Activated CD4-positive, alpha-beta T cell treated with anti-CD3 and anti-CD28 coated beads for 48 hours (primary cell): ENCODE measurements around the gene CTXND2.
"Not testable (repeated sequence)": the region's sequence is repeated elsewhere in the genome, so short reads cannot be mapped to it uniquely, and the experiment has no call there.

Experiments
- DNase-seq: peaks from one replicate; pipeline ENCODE4 v3.0.0-alpha.2; 2020

Gene CTXND2

GRCh38 chr1:150893336-150893913, 6.5 kb downstream of the CTXND2 start:
- DNase-seq, result no peak

- DNase-seq, result no peak
Measured at GRCh38 chr1:150895618-150896017, 8.7 kb downstream of the CTXND2 start.

- not testable (repeated sequence) for DNase-seq
Measured at GRCh38 chr1:150899795-150900194, 12.9 kb downstream of the CTXND2 start.

GRCh38 chr1:150902346-150902745, 15.4 kb downstream of the CTXND2 start:
- no peak for DNase-seq

DNA sequence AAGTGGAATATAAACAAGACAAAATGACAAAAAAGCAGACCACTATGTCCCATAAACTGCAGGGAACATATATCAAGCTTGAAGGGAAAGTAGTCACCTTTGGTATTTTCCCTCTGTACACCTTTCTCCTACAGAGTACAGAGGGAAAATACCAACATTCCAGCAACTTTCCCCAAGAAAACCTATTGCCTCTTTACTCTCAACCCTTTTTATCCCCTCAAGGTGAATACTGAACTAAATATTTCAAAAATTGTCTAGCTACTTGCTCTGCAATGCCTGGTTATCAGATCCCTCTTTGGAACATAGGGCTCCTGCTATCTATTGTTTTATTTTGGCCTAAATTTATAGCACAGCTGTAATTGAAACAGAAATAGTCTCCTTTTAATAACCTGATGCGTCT, 15.8 kb downstream of the CTXND2 start:
- DNase-seq, result no peak

- DNase-seq, result no peak
Measured at GRCh38 chr1:150905301-150905700, 18.4 kb downstream of the CTXND2 start.

- DNase-seq, result no peak
Measured at GRCh38 chr1:150906329-150906728, 19.4 kb downstream of the CTXND2 start.

DNA sequence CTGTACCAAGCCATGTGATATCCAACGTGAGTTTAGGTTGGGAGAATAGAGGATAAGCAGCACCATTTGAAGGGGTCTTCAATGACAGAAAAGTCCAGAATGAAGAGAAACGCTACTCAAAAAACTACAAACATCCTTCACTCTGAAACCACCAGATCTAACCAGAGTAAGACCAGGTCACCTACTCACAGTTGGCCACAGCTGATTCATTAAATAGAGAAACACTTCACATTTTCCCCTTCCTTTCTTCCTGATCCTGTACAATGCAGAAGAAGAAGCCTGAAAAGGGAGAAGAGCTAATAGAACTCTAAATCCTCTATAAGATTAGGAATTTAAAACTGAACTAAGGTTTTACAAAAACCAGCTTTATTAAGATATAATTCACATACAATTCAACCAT, 19.9 kb downstream of the CTXND2 start:
- DNase-seq, result no peak

DNA sequence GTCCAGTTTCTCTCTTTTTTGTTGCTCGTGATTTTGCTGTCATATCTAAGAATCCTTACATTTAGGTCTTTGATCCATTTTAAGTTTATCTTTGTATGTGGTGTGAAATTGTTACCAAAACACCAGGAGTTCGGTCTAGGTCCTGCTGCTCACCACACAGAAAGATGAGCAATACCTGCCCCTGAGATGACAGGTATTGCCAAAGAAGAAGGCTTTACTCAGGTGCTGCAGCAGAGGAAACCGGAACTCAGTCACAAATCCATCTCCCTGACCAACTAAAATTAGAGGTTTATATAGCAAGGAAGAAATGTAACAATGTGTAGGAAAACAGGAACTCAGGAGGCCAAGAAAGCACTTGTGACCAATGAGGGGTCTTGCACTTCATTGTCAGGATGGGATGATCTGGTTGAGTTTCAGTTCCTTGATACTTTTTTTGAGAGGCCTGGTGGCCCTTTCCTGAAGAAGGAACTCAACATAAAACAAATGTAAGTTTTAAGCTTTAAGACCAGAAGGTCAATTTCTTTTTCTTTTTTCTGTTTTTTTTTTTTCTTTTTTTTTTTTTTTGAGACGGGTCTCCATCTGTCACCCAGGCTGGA, 22.7 kb downstream of the CTXND2 start:
- DNase-seq, result no peak

- DNase-seq, result no peak
Measured at GRCh38 chr1:150912623-150913022, 25.7 kb downstream of the CTXND2 start.

DNA sequence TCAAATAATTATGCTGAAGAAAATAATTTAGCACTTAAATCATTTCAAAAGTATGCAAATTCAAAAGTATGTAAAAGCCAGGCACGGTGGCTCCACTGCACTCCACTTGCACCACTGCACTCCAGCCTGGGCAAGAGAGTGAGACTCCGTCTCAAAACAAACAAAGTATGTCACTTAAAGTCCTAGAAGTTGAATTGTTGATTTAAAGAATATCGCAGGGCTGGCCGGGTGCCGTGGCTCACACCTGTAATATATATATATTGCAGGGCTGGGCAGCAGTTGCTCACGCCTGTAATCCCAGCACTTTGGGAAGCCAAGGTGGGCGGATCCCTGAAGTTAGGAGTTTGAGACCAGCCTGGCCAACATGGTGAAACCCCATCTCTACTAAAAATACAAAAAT, 30.5 kb downstream of the CTXND2 start:
- DNase-seq, result no peak

- peak; percentile 87 for DNase-seq
Measured at GRCh38 chr1:150922519-150922975, 35.6 kb downstream of the CTXND2 start.

GRCh38 chr1:150925080-150925479, 38.1 kb downstream of the CTXND2 start:
- peak; percentile 5 for DNase-seq

- DNase-seq, result peak; percentile 98
Measured at GRCh38 chr1:150926097-150926741, 39.3 kb downstream of the CTXND2 start, which contains the start of gene SETDB1. Gene SETDB1, plus strand, starts transcription at chr1:150926363. Its CDS starts 1,352 bp downstream, at chr1:150927715.

DNA sequence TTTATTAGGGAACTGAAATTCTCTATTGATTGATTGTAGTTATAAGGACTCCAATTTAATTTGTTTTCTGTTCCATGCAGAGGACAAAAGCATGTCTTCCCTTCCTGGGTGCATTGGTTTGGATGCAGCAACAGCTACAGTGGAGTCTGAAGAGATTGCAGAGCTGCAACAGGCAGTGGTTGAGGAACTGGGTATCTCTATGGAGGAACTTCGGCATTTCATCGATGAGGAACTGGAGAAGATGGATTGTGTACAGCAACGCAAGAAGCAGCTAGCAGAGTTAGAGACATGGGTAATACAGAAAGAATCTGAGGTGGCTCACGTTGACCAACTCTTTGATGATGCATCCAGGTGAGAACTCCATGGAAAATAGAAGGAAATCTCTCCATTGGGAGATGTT, 40.7 kb downstream of the CTXND2 start:
- no peak for DNase-seq

DNA sequence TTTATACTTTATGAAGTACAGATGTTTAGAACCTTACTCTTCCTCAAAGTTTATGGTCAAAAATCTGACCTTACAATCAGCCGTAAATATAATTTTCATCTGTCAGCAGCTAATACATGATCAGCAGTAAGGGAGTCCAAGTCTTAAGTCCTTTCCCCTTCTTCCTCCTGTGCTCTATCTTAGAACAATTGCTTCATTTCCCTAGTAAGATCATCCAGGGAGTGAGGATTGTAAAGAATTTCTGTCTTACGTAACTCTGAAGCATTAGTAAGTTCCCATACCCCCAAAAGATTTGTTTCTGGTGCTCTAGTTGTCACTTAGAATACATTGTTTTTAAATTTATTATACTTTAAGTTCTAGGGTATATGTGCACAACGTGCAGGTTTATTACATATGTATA, 41.4 kb downstream of the CTXND2 start:
- DNase-seq, result no peak

DNA sequence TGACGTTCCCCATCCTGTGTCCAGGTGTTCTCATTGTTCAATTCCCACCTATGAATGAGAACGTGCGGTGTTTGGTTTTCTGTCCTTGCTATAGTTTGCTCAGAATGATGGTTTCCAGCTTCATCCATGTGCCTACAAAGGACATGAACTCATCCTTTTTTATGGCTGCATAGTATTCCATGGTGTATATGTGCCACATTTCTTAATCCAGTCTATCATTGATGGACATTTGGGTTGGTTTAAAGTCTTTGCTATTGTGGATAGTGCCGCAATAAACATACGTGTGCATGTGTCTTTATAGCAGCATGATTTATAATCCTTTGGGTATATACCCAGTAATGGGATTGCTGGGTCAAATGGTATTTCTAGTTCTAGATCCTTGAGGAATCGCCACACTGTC, 41.8 kb downstream of the CTXND2 start:
- DNase-seq, result not testable (repeated sequence)

GRCh38 chr1:150931773-150932172, 44.8 kb downstream of the CTXND2 start:
- no peak for DNase-seq

- no peak for DNase-seq
Measured at GRCh38 chr1:150944856-150945255, 57.9 kb downstream of the CTXND2 start.

DNA sequence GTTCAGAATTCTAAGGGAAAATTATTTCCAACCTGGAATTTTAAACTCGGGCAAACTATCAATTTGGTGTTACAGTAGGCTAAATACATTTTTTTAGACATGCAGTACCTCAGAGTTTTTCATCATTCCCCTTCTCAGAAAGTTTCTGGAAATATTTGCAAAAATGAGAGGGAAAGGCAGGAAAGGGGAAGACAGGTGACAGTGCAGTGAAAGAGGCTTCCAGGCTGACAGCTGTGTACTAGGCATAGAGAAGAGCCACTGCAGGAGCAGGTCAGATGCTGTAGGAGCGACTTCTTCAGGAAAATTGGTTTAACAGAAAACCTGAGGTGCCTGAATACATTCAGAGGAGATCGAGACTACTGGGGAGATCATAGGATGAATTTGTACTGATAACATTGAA, 67.8 kb downstream of the CTXND2 start:
- DNase-seq, result no peak

- no peak for DNase-seq
Measured at GRCh38 chr1:150955280-150955679, 68.3 kb downstream of the CTXND2 start.

DNA sequence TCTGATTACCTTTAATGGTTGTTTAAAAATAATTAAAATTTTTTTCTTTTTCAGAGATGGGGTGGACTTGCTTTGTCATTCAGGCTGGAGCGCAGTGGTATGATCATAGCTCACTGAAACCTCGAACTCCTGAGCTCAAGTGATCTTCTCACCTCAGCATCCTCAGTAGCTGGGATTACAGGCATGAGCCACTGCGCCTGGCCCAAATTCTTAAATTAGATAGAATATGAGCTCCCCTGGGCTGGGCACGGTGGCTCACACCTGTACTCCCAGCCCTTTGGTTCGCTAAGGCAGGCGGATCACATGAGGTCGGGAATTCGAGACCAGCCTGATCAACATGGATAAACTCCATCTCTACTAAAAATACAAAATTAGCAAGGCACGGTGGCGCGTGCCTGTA, 70.7 kb downstream of the CTXND2 start:
- no peak for DNase-seq

- DNase-seq, result no peak
Measured at GRCh38 chr1:150960646-150961045, 73.7 kb downstream of the CTXND2 start.

DNA sequence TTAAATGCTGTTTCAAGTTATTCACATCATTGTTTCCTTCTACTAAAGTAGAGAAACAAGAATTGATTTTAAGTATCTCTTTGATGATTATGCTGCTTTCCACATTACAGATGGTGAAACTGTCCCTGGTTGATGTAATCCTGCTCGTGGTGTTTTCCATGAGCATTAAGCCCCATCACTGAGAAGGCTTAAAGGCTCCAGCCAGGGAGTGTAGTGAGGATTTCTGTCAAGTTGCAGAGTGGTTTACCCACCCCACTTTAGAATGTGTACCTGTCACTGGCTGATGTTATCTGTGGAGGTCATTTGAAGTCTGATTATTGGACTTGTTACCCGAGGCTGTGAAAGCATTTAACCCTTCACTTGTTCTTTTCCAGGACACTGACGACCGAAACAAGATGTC, 74.8 kb downstream of the CTXND2 start:
- DNase-seq, result no peak
